ENCODE measurements around the gene FBXO7.
A peak's percentile ranks its signal among the peaks of the same experiment; 100 is the strongest.

Gene FBXO7

DNA sequence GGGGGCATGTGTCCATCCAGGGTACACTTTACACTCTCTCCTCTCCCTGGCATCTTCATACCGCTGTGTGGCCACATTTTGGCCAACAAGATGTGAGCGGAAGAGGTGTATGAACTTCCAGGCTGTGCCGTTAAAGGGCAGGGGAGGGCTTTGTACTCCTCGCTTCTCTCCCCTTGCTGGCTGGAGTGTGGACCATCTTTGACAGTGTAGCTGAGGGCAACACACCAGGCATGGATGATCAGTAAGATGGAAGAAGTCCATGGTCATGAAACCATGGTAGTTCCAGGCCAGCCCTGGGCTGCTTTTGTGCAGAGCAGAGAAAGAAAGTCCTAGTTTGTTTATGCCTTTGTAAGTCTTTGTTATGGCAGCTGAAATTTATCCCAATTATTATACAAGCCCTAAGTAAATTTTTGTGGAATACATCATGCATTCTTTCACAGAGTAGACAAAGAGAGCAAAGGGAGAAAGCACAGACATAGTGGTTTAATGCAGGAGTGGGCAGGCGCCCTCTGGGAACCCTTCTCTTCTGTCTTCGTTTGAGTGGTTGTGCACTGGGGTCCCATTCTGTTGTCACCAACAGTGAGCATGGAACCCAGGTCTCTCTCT lies 70.4 kb downstream of the FBXO7 start:
- peak overlapping the region; percentile 19 for H3K9ac ChIP-seq (ENCODE audit: low read length)
- H3K9me3 ChIP-seq (ENCODE audit: control insufficient read depth, low read length) = no peaks in the 10 kb centered on the region
- H3K4me3 ChIP-seq (ENCODE audit: low read length) = no peak overlapping the region
- H3K4me1 ChIP-seq (ENCODE audit: control insufficient read depth, insufficient read depth, low read length) = peaks cover 40% of the 10 kb centered on the region
- DNase-seq (ENCODE audit: low read depth) = peak; percentile 57
- H3K27me3 ChIP-seq (replicated peaks; ENCODE audit: control insufficient read depth, insufficient read depth, low read length) = no peaks in the 10 kb centered on the region
- no peaks in the 10 kb centered on the region for H3K36me3 ChIP-seq (ENCODE audit: control insufficient read depth, insufficient read depth, low read length, severe bottlenecking)

DNA sequence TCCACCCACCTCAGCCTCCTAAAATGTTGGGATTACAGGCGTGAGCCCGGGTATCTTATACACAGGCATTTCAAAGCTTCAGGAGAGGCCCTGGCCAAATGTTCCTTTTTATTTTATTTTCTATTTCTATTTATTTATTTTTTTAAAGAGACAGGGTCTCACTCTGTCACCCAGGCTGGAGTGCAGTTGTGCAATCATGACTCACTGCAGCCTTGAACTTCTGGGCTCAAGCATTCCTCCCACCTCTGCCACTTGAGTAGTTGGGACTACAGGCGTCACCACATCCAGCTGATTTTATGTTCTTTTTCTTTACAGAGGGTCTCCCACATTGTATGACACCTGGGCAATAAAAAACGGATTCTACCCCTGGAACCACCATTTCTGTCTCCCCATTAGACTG lies 71.2 kb downstream of the FBXO7 start:
- Histone ChIP-seq H3K4me3 (ENCODE audit: low read length) (no peak overlapping the region), H3K4me1 (ENCODE audit: control insufficient read depth, insufficient read depth, low read length) (peaks cover 40% of the 10 kb centered on the region), H3K27me3 (replicated peaks; ENCODE audit: control insufficient read depth, insufficient read depth, low read length) (no peaks in the 10 kb centered on the region), H3K36me3 (ENCODE audit: control insufficient read depth, insufficient read depth, low read length, severe bottlenecking) (no peaks in the 10 kb centered on the region), H3K9me3 (ENCODE audit: control insufficient read depth, low read length) (peaks cover 3% of the 10 kb centered on the region), H3K9ac (ENCODE audit: low read length) (no peak overlapping the region)
- DNase-seq (ENCODE audit: low read depth) = peak; percentile 52

DNA sequence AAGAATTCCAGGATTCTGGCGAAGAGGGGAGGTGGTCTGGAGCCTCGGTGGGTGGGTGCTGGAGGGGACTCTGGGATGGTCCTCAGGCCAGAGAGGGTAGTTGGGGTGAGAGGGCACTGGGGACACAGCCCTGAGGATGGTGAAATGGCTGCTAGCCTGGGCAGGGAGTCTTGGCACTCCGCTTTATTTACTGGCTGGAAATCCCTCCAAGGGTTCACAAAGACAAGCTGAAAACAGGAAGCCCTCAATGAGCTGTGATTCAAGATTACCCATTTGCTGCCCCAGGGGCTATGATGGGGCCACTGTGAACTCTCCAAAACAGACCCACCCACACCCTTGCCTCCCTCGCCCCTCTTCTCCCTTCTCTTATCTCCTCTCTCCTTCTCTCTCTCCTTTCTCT lies 71.9 kb downstream of the FBXO7 start:
- Histone ChIP-seq H3K9me3 (ENCODE audit: control insufficient read depth, low read length) (peaks cover 4% of the 10 kb centered on the region), H3K36me3 (ENCODE audit: control insufficient read depth, insufficient read depth, low read length, severe bottlenecking) (no peaks in the 10 kb centered on the region), H3K27me3 (replicated peaks; ENCODE audit: control insufficient read depth, insufficient read depth, low read length) (no peaks in the 10 kb centered on the region), H3K4me1 (ENCODE audit: control insufficient read depth, insufficient read depth, low read length) (peaks cover 40% of the 10 kb centered on the region), H3K9ac (ENCODE audit: low read length) (peak overlapping the region; percentile 17), H3K4me3 (ENCODE audit: low read length) (no peak overlapping the region)
- no peak for DNase-seq (ENCODE audit: low read depth)

DNA sequence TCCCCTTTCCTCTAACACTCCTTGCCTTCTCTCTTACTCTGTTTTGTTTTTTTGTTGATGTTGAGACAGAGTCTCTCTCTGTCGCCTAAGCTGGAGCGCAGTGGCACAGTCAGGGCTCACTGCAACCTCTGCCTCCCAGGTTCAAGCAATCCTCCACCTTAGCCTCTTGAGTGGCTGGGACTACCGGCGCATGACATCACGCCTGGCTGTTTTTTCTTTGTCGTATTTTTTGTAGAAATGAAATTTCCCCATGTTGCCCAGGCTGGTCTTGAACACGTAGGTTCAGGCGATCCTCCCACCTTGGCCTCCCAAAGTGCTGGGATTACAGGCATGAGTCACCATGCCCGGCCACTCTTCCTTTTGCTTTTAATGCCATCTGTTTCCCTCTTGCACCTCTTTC lies 72.3 kb downstream of the FBXO7 start:
- H3K27me3 ChIP-seq (replicated peaks; ENCODE audit: control insufficient read depth, insufficient read depth, low read length) = no peaks in the 10 kb centered on the region
- H3K9ac ChIP-seq (ENCODE audit: low read length) = peak overlapping the region; percentile 17
- peaks cover 4% of the 10 kb centered on the region for H3K9me3 ChIP-seq (ENCODE audit: control insufficient read depth, low read length)

DNA sequence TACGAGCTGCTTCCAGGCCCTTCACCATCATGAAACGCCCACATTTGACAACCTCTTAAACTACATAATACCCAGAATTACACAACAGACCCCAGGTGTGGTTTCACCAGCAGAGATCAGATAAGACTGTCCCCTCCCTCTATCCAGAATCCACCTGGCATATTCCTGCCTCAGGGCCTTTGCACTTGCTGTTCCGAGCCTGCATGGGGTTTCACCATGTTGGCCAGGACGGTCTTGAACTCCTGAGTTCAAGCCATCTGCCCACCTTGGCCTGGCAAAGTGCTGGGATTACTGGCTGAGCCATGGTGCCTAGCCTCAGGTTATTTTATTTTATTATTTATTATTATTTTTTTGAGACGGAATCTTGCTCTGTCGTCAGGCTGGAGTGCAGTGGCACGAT lies 73.4 kb downstream of the FBXO7 start:
- Histone ChIP-seq H3K27me3 (replicated peaks; ENCODE audit: control insufficient read depth, insufficient read depth, low read length) (no peaks in the 10 kb centered on the region), H3K4me3 (ENCODE audit: low read length) (no peak overlapping the region), H3K4me1 (ENCODE audit: control insufficient read depth, insufficient read depth, low read length) (peaks cover 27% of the 10 kb centered on the region), H3K9me3 (ENCODE audit: control insufficient read depth, low read length) (peaks cover 4% of the 10 kb centered on the region), H3K9ac (ENCODE audit: low read length) (no peak overlapping the region), H3K36me3 (ENCODE audit: control insufficient read depth, insufficient read depth, low read length, severe bottlenecking) (no peaks in the 10 kb centered on the region)
- DNase-seq (ENCODE audit: low read depth) = no peak

More for the DNA sequence above, 72.3 kb downstream of the FBXO7 start:
- no peak for DNase-seq (ENCODE audit: low read depth)
- no peaks in the 10 kb centered on the region for H3K36me3 ChIP-seq (ENCODE audit: control insufficient read depth, insufficient read depth, low read length, severe bottlenecking)
- H3K4me3 ChIP-seq (ENCODE audit: low read length) = no peak overlapping the region
- peaks cover 38% of the 10 kb centered on the region for H3K4me1 ChIP-seq (ENCODE audit: control insufficient read depth, insufficient read depth, low read length)

All from adipocyte (in vitro differentiated cells).